Endothelial cell of umbilical vein (primary cell): ENCODE results near the gene PPP2R3B. TPM values are rescaled to one million over a fixed set of nuclear protein-coding genes. Genes with fewer than 3 reads are reported as not detected.

Experiments used
- BruUV-seq: library from RNA; stranded (reverse); fragments of 400-500 nt; replicated peaks from 2 replicates; lab custom pipeline; 2021; lab: Mats Ljungman, UMichigan
- CTCF ChIA-PET: fragments of 300-600, 350-600 bp; sonication (Branson Sonifier 250); formaldehyde crosslinking; loops from one replicate; lab custom pipeline; 2021; ENCODE audit warnings: antibody characterized with exemption, inconsistent platforms; lab: Charles Lee
- POLR2A ChIA-PET: fragments of 300-600, 350-600 bp; sonication (Branson Sonifier 250); formaldehyde crosslinking; loops from one replicate; lab custom pipeline; 2021; ENCODE audit warnings: antibody characterized with exemption, inconsistent platforms; lab: Charles Lee
- DNase-seq: peaks from one replicate; pipeline ENCODE4 v3.0.0-alpha.2; 2011; ENCODE audit warnings: low read depth, low spot score
- FAIRE-seq: peaks from 2 replicates; lab custom pipeline; 2011; peaks lifted over from hg19 to GRCh38; lab: Jason Lieb, UNC
- H2AFZ ChIP-seq: 2 replicates; pipeline ENCODE4 v1.6.0; 2012; ENCODE audit warnings: low read depth, low read length, control low read depth, inconsistent platforms
- H3K27ac ChIP-seq: 2 replicates; pipeline ENCODE4 v1.5.1; 2011; ENCODE audit warnings: low read depth, mild to moderate bottlenecking, control low read depth, low read length, moderate library complexity; ENCODE audit not compliant: insufficient read depth
- H3K27me3 ChIP-seq, 2 experiments: 2 replicates each; pipeline versions ENCODE4 v1.6.0 to v1.6.1; 2011; ENCODE audit warnings: low read length in 2 of 2, mixed read lengths in 1 of 2; ENCODE audit not compliant: control insufficient read depth in 2 of 2, insufficient read depth in 2 of 2
- H3K36me3 ChIP-seq, 2 experiments: 2 replicates in 1 of 2; 3 replicates in 1 of 2; pipeline ENCODE4 v1.5.1; 2011; ENCODE audit warnings: low read length in 2 of 2, mild to moderate bottlenecking in 1 of 2, moderate library complexity in 1 of 2; ENCODE audit not compliant: control insufficient read depth in 2 of 2, insufficient read depth in 2 of 2; ENCODE audit errors: extremely low read depth in 1 of 2
- H3K4me1 ChIP-seq: 3 replicates; pipeline ENCODE4 v1.5.1; 2011; ENCODE audit warnings: mild to moderate bottlenecking, low read length; ENCODE audit not compliant: control insufficient read depth, insufficient read depth; ENCODE audit errors: extremely low read depth
- H3K4me2 ChIP-seq: 2 replicates; pipeline ENCODE4 v1.6.1; 2011; ENCODE audit warnings: low read length, control low read depth, mixed read lengths; ENCODE audit not compliant: insufficient read depth
- H3K4me3 ChIP-seq, 3 experiments: fragments of 200-600 bp in 1 of 3; sonication (generic), shearing (Covaris generic) in 1 of 3; replicated peaks in 1 of 3; 2 replicates each; pipeline ENCODE4 v1.5.1; 2011 to 2016; ENCODE audit warnings: control low read depth in 3 of 3, low read length in 3 of 3, mild to moderate bottlenecking in 2 of 3, inconsistent platforms in 1 of 3, low read depth in 1 of 3, moderate library complexity in 1 of 3; ENCODE audit not compliant: insufficient read depth in 1 of 3
- H3K79me2 ChIP-seq: 2 replicates; pipeline ENCODE4 v1.6.0; 2012; ENCODE audit warnings: low read length, inconsistent platforms; ENCODE audit not compliant: control insufficient read depth, insufficient read depth
- H3K9ac ChIP-seq: replicated peaks from 2 replicates; pipeline ENCODE3; 2011; ENCODE audit warnings: low read length, control low read depth; ENCODE audit not compliant: insufficient read depth; ENCODE audit errors: extremely low read depth
- H3K9me1 ChIP-seq: replicated peaks from 3 replicates; pipeline ENCODE4 v1.6.0; 2011; ENCODE audit warnings: mild to moderate bottlenecking, low read length; ENCODE audit not compliant: control insufficient read depth, insufficient read depth; ENCODE audit errors: extremely low read depth
- H3K9me3 ChIP-seq: replicated peaks from 2 replicates; pipeline ENCODE4 v1.5.1; 2012; ENCODE audit warnings: low read length, inconsistent platforms; ENCODE audit not compliant: control insufficient read depth, insufficient read depth
- H4K20me1 ChIP-seq: replicated peaks from 2 replicates; pipeline ENCODE3; 2011; ENCODE audit warnings: mild to moderate bottlenecking, low read length; ENCODE audit not compliant: control insufficient read depth, insufficient read depth; ENCODE audit errors: extremely low read depth
- EZH2 ChIP-seq: IDR thresholded peaks from 2 replicates; pipeline ENCODE4 v1.6.1; 2012; ENCODE audit warnings: borderline replicate concordance, low read depth, mild to moderate bottlenecking, moderate library complexity, low read length, inconsistent platforms; ENCODE audit not compliant: severe bottlenecking
- FOS ChIP-seq: IDR thresholded peaks from 2 replicates; pipeline ENCODE4 v1.6.1; 2011; ENCODE audit warnings: mild to moderate bottlenecking, low read length, moderate library complexity, borderline replicate concordance; ENCODE audit not compliant: insufficient read depth
- GATA2 ChIP-seq: IDR thresholded peaks from 2 replicates; pipeline ENCODE4 v1.7.0; 2011; ENCODE audit warnings: low read depth, mild to moderate bottlenecking, moderate library complexity, mixed read lengths, low read length; ENCODE audit not compliant: insufficient read length, insufficient read depth
- JUN ChIP-seq: IDR thresholded peaks from 2 replicates; pipeline ENCODE4 v1.6.1; 2011; ENCODE audit warnings: borderline replicate concordance, low read depth; ENCODE audit not compliant: insufficient read length, insufficient read depth
- MYC ChIP-seq: IDR thresholded peaks from one replicate; pipeline ENCODE4 v1.6.1; 2011; ENCODE audit warnings: mild to moderate bottlenecking, low read depth, low read length
- POLR2A ChIP-seq: IDR thresholded peaks from 2 replicates; pipeline ENCODE4 v1.6.1; 2012; ENCODE audit warnings: low read depth, mild to moderate bottlenecking, control low read depth, low read length
- POLR2AphosphoS5 ChIP-seq: IDR thresholded peaks from 2 replicates; pipeline ENCODE4 v1.6.1; 2012; ENCODE audit warnings: low read depth, mild to moderate bottlenecking, control low read depth, low read length, moderate library complexity; ENCODE audit not compliant: insufficient read depth
- dilution Hi-C: fragments of 300-500 bp; cut with MboI; formaldehyde crosslinking; loops from one replicate; pipeline ENCODE4 v1.15.0; 2019; ENCODE audit warnings: low sequenced_read_pairs; ENCODE audit not compliant: extremely low pct_ligation_motif_present
- intact Hi-C: fragments of 100-400 bp; cut with micrococcal nuclease; formaldehyde crosslinking; loops from one replicate; pipeline ENCODE4 v1.10.0; 2022
- polyA plus RNA-seq, 4 experiments: library from polyadenylated mRNA; depleted of rRNA in 3 of 4; stranded (reverse) in 3 of 4; unstranded in 1 of 4; fragments of >200 nt; gene quantifications; 2 replicates each; pipeline versions ENCODE4 v1.2.1 to v1.2.3, GENCODE V29; 2011 to 2012; ENCODE audit warnings: missing spikeins in 1 of 4
- total RNA-seq: library from RNA; stranded (reverse); gene quantifications from 2 replicates; pipeline ENCODE4 v1.2.3, GENCODE V29; 2021
- TF ChIP-seq, protein P1 (sequence below): IDR thresholded peaks from 2 replicates; pipeline ENCODE4 v1.6.1; 2011; ENCODE audit not compliant: insufficient read depth, insufficient read length
- TF ChIP-seq, protein P2 (sequence below), 2 donors: IDR thresholded peaks; 1 replicate in 1 of 2; 2 replicates in 1 of 2; pipeline ENCODE4 v1.5.1; 2011; ENCODE audit warnings: low read length in 2 of 2, mild to moderate bottlenecking in 2 of 2, moderate library complexity in 2 of 2, control low read depth in 1 of 2, inconsistent platforms in 1 of 2, low read depth in 1 of 2; ENCODE audit not compliant: insufficient read depth in 1 of 2; ENCODE audit errors: extremely low read depth in 1 of 2

The PPP2R3B gene
- total and polyA plus RNA-seq, 2 donors (not counting 3 experiments of a cell fraction or from before 2014, with no cell fraction given) = 19.1 to 33.6 TPM

DNA sequence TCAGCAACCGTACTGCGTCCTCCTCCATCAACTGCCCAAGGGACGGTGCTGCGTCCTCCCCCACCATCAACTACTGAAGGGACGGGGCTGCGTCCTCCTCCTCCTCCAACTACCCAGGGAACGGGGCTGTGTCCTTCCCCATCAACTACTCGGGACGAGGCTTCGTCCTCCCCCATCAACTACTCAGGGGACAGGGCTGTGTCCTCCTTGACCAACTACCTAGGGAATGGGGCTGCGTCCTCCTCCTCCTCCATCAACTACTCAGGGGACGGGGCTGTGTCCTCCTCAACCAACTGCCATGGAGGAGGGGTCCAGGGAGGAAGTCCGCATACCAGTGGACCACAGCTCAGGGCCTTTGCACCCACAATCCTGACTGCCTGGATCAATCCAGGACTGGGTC is 24.4 kb downstream of the PPP2R3B start:
- Histone ChIP-seq H4K20me1 (no peaks in the 10 kb centered on the region), H3K36me3 (peaks cover 0 to 3% of the 10 kb centered on the region in 2 experiments), H3K9me1 (no peaks in the 10 kb centered on the region), H3K9me3 (no peaks in the 10 kb centered on the region), H2AFZ (no peak overlapping the region), H3K9ac (no peak overlapping the region), H3K4me1 (peaks cover 4% of the 10 kb centered on the region), H3K4me2 (no peak overlapping the region), H3K79me2 (no peaks in the 10 kb centered on the region), H3K27ac (no peak overlapping the region), H3K27me3 (no peaks in the 10 kb centered on the region), H3K4me3 (no peak overlapping the region)
- intact Hi-C loops = no loop called here
- TF ChIP-seq, protein P1, sequence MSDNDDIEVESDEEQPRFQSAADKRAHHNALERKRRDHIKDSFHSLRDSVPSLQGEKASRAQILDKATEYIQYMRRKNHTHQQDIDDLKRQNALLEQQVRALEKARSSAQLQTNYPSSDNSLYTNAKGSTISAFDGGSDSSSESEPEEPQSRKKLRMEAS = no peak
- TF ChIP-seq GATA2 (no peak), POLR2AphosphoS5 (no peak), EZH2 (no peak), POLR2A (no peak), MYC (no peak), JUN (no peak), FOS (no peak)
- TF ChIP-seq, protein P2, sequence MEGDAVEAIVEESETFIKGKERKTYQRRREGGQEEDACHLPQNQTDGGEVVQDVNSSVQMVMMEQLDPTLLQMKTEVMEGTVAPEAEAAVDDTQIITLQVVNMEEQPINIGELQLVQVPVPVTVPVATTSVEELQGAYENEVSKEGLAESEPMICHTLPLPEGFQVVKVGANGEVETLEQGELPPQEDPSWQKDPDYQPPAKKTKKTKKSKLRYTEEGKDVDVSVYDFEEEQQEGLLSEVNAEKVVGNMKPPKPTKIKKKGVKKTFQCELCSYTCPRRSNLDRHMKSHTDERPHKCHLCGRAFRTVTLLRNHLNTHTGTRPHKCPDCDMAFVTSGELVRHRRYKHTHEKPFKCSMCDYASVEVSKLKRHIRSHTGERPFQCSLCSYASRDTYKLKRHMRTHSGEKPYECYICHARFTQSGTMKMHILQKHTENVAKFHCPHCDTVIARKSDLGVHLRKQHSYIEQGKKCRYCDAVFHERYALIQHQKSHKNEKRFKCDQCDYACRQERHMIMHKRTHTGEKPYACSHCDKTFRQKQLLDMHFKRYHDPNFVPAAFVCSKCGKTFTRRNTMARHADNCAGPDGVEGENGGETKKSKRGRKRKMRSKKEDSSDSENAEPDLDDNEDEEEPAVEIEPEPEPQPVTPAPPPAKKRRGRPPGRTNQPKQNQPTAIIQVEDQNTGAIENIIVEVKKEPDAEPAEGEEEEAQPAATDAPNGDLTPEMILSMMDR (IDR thresholded peaks at IDR 0.05; ENCODE audit: extremely low read depth in 1 of 2, insufficient read depth in 1 of 2, low read depth in 1 of 2, low read length in 2 of 2) = no peak
- no TSS peak for BruUV-seq
- CTCF ChIA-PET = no interaction called here
- FAIRE-seq (no peak), DNase-seq (no peak)
- dilution Hi-C loops = no loop called here
- POLR2A ChIA-PET = no interaction called here
